B cell (primary cell): Measurements from ENCODE around the gene HCFC1. TPM values are rescaled to one million over a fixed set of nuclear protein-coding genes. Genes with fewer than 3 reads are reported as not detected.

Experiments used
- ATAC-seq: fragments of 200-7000 bp; cut with Tn5 transposase; one replicate; pipeline ENCODE4 v1.10.0; 2021; ENCODE audit warnings: low read depth, mild to moderate bottlenecking, moderate number of reproducible peaks, moderate library complexity
- CTCF ChIA-PET: fragments of 350-600 bp; sonication (Branson Sonifier 250); formaldehyde crosslinking; loops from one replicate; lab custom pipeline; 2021; ENCODE audit warnings: antibody characterized with exemption, inconsistent platforms; lab: Charles Lee
- POLR2A ChIA-PET: fragments of 350-600 bp; sonication (Branson Sonifier 250); formaldehyde crosslinking; loops from one replicate; lab custom pipeline; 2021; ENCODE audit warnings: antibody characterized with exemption; lab: Charles Lee
- DNase-seq: peaks from one replicate; pipeline ENCODE4 v3.0.0; 2013
- H2AFZ ChIP-seq: 2 replicates; pipeline ENCODE4 v1.6.1; 2012; ENCODE audit warnings: mild to moderate bottlenecking, low read depth, low read length; ENCODE audit not compliant: insufficient read depth, poor library complexity, severe bottlenecking
- H3K27ac ChIP-seq, 2 donors: 1 replicate in 1 of 2; 2 replicates in 1 of 2; pipeline ENCODE4 v1.5.1; 2012 to 2013; ENCODE audit warnings: low read length in 2 of 2, mild to moderate bottlenecking in 2 of 2, moderate library complexity in 1 of 2
- H3K27me3 ChIP-seq, 4 experiments: fragments of 200-600 bp in 1 of 4; sonication (generic) in 1 of 4; replicated peaks in 1 of 4; 1 replicate in 2 of 4; 2 replicates in 2 of 4; pipeline versions ENCODE4 v1.6.1 to v1.7.0; 2013 to 2016; ENCODE audit warnings: low read length in 3 of 4, mild to moderate bottlenecking in 2 of 4, mixed read lengths in 1 of 4, moderate library complexity in 1 of 4; ENCODE audit not compliant: insufficient read depth in 4 of 4, control insufficient read depth in 3 of 4; ENCODE audit errors: control extremely low read depth in 1 of 4
- H3K36me3 ChIP-seq, 2 experiments: replicated peaks in 1 of 2; 1 replicate in 1 of 2; 2 replicates in 1 of 2; pipeline versions ENCODE4 v1.6.1 to v1.7.1; 2013; ENCODE audit warnings: low read length in 1 of 2; ENCODE audit not compliant: insufficient read depth in 2 of 2, control insufficient read depth in 1 of 2; ENCODE audit errors: control extremely low read depth in 1 of 2, extremely low read depth in 1 of 2
- H3K4me1 ChIP-seq, 2 donors: fragments of 200-600 bp in 1 of 2; sonication (generic) in 1 of 2; 1 replicate in 1 of 2; 2 replicates in 1 of 2; pipeline versions ENCODE4 v1.5.1 to v1.6.1; 2013 to 2017; ENCODE audit warnings: low read length in 2 of 2; ENCODE audit not compliant: control insufficient read depth in 2 of 2, insufficient read depth in 2 of 2
- H3K4me2 ChIP-seq: replicated peaks from 2 replicates; pipeline ENCODE3; 2012; ENCODE audit warnings: mild to moderate bottlenecking, low read depth, low read length; ENCODE audit not compliant: poor library complexity, severe bottlenecking
- H3K4me3 ChIP-seq, 5 experiments: fragments of 200-600 bp in 1 of 5; sonication (generic) in 1 of 5; 1 replicate in 3 of 5; 2 replicates in 2 of 5; pipeline versions ENCODE4 v1.5.1 to v1.7.0; 2011 to 2016; ENCODE audit warnings: low read length in 4 of 5, mild to moderate bottlenecking in 4 of 5, low read depth in 2 of 5, control low read depth in 1 of 5, moderate library complexity in 1 of 5; ENCODE audit not compliant: insufficient read depth in 1 of 5; ENCODE audit errors: control extremely low read depth in 1 of 5, extremely low read depth in 1 of 5
- H3K79me2 ChIP-seq: fragments of 200-600 bp; sonication (generic); one replicate; pipeline ENCODE4 v1.6.0; 2016; ENCODE audit warnings: low read length; ENCODE audit not compliant: control insufficient read depth, insufficient read depth
- H3K9ac ChIP-seq: fragments of 200-600 bp; sonication (generic); 2 replicates; pipeline ENCODE4 v1.6.1; 2017; ENCODE audit warnings: mild to moderate bottlenecking, low read length, moderate library complexity
- H3K9me3 ChIP-seq, 3 donors: one replicate each; pipeline versions ENCODE4 v1.6.1 to v1.7.1; 2013; ENCODE audit warnings: low read length in 2 of 3; ENCODE audit not compliant: control insufficient read depth in 2 of 3, insufficient read depth in 1 of 3; ENCODE audit errors: control extremely low read depth in 1 of 3
- H4K20me1 ChIP-seq: 2 replicates; pipeline ENCODE4 v1.6.0; 2012; ENCODE audit warnings: mild to moderate bottlenecking, low read length; ENCODE audit not compliant: insufficient read depth, control insufficient read depth, poor library complexity, severe bottlenecking
- H3K27ac Mint-ChIP-seq: one replicate; pipeline ENCODE4 v1.8.0; 2021; ENCODE audit warnings: mixed read lengths
- H3K27me3 Mint-ChIP-seq: one replicate; pipeline ENCODE4 v1.8.0; 2021; ENCODE audit warnings: mixed read lengths
- H3K4me1 Mint-ChIP-seq: one replicate; pipeline ENCODE4 v1.8.0; 2021; ENCODE audit warnings: mixed read lengths
- H3K4me3 Mint-ChIP-seq: one replicate; pipeline ENCODE4 v1.8.0; 2021; ENCODE audit warnings: mixed read lengths
- H3K9me3 Mint-ChIP-seq: one replicate; pipeline ENCODE4 v1.8.0; 2022; ENCODE audit warnings: mixed read lengths; ENCODE audit not compliant: insufficient read depth
- EZH2 ChIP-seq: IDR thresholded peaks from 2 replicates; pipeline ENCODE4 v1.6.1; 2012; ENCODE audit warnings: borderline replicate concordance, low read depth, mild to moderate bottlenecking, moderate library complexity, low read length; ENCODE audit not compliant: insufficient read depth, poor library complexity, severe bottlenecking
- WGBS: methylation state at CpG from one replicate; pipeline ENCODE4 v1.1.5; 2013; ENCODE audit warnings: missing lambda C conversion rate; ENCODE audit not compliant: insufficient coverage; 5-methylcytosine and 5-hydroxymethylcytosine counted together
- intact Hi-C: fragments of 100-400 bp; cut with micrococcal nuclease; formaldehyde crosslinking; loops from one replicate; pipeline ENCODE4 v1.10.0; 2022
- polyA plus RNA-seq: library from polyadenylated mRNA; depleted of rRNA; stranded (reverse); fragments of >200 nt; gene quantifications from 2 replicates; pipeline ENCODE4 v1.2.3, GENCODE V29; 2012
- total RNA-seq, 2 donors: library from RNA; stranded (reverse); fragments of 120-200 nt in 1 of 2; gene quantifications; 1 replicate in 1 of 2; 2 replicates in 1 of 2; pipeline versions ENCODE4 v1.2.3 to v1.2.4, GENCODE V29; 2013 to 2022
- TF ChIP-seq, protein P1 (sequence below): fragments of 200-600 bp; IDR thresholded peaks from one replicate; pipeline ENCODE4 v1.8.0; 2022; ENCODE audit warnings: antibody characterized with exemption, mild to moderate bottlenecking

HCFC1 gene
- total and polyA plus RNA-seq, 2 donors (not counting 1 experiment from before 2014, with no cell fraction given), result 32.1 to 57.7 TPM

DNA sequence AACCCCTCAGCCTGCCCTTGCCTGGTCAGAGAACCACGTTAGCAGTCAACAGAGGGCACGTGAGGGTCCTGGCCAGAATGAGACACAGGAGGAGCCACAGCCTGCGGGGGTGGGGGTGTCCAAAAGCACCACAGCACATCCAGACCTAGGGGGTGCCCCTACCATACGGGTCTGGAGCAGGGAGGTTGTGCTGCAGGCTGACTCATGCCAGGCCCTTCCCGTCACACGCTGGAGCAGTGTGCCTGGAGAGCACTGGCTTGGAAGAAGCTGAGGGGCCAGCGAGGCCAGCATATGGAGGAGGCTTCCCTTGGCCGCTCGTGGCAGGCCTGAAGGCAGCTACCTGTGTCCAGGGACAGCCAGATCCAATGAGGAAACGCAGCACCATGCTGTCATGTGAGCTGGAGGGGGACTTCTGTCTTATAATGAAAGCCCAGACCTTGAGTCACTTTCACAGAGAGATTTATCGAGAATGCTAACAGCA, 49.6 kb upstream of the HCFC1 start:
- 38% methylated on average over 5 of the region's 11 CpGs for WGBS
- no peaks in the 10 kb centered on the region for H4K20me1 ChIP-seq
- H2AFZ ChIP-seq, result no peak overlapping the region
- TF ChIP-seq EZH2, result no peak
- TF ChIP-seq, protein P1, sequence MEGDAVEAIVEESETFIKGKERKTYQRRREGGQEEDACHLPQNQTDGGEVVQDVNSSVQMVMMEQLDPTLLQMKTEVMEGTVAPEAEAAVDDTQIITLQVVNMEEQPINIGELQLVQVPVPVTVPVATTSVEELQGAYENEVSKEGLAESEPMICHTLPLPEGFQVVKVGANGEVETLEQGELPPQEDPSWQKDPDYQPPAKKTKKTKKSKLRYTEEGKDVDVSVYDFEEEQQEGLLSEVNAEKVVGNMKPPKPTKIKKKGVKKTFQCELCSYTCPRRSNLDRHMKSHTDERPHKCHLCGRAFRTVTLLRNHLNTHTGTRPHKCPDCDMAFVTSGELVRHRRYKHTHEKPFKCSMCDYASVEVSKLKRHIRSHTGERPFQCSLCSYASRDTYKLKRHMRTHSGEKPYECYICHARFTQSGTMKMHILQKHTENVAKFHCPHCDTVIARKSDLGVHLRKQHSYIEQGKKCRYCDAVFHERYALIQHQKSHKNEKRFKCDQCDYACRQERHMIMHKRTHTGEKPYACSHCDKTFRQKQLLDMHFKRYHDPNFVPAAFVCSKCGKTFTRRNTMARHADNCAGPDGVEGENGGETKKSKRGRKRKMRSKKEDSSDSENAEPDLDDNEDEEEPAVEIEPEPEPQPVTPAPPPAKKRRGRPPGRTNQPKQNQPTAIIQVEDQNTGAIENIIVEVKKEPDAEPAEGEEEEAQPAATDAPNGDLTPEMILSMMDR, result no peak
- Mint-ChIP-seq H3K4me1 (peaks cover 14% of the 10 kb centered on the region), H3K9me3 (no peaks in the 10 kb centered on the region), H3K27me3 (no peaks in the 10 kb centered on the region), H3K27ac (peak overlapping the region; percentile 26), H3K4me3 (no peak overlapping the region)
- no peaks in the 10 kb centered on the region for H3K27me3 ChIP-seq
- peaks cover 6 to 21% of the 10 kb centered on the region in 2 donors for H3K4me1 ChIP-seq
- H3K9ac ChIP-seq, result no peak overlapping the region
- CTCF ChIA-PET, result interaction anchor here (0.6 to 1.8 kb wide), 5 partner anchors 18 to 116 kb away, joined by 3 to 5 read pairs (median 4); no protein-coding TSS in a partner anchor
- intact Hi-C loops, result no loop called here
- H3K4me2 ChIP-seq, result peak overlapping the region; percentile 81
- peaks cover 0 to 20% of the 10 kb centered on the region in 2 experiments for H3K36me3 ChIP-seq
- no peak for DNase-seq
- peaks cover 24% of the 10 kb centered on the region for H3K79me2 ChIP-seq
- no peak overlapping the region for H3K4me3 ChIP-seq
- ATAC-seq, result no peak
- peak overlapping the region in 1 of 2 donors; percentile 74 for H3K27ac ChIP-seq
- POLR2A ChIA-PET, result interaction anchor here (1.5 kb wide), 1 partner anchor 50 kb away, joined by 11 read pairs; the partner anchor contains the start of gene HCFC1
- no peaks in the 10 kb centered on the region for H3K9me3 ChIP-seq

DNA sequence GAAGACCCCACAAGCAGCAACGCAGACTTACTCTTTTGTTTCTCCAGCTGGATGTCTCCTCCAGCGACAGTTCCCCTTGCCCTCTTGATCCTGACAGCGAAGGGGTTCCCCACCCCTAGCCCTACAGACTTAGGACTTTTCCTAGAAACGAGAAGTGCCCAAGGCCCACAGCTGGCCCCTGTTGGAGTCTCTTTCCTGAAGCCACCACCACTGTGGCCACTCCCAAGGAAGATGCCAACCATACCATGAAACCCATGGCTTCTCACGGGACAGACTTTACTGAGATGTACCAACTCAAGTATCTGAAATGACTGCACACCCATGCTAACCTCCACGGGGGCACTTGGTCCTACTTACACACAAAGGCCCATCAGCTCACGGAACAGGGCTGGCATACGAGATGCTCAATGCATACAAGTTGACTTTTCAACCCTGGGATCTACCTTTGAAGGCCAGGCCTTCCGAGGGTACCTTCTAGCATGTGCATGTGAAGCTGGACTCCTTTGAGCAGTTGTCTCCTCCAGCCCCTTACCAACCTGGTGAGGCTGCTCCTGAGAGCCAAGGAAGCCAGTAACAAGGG, 49.0 kb upstream of the HCFC1 start:
- Histone ChIP-seq H3K36me3 (peaks cover 0 to 25% of the 10 kb centered on the region in 2 experiments), H3K9me3 (no peaks in the 10 kb centered on the region), H3K27ac (peak overlapping the region; percentile 40 to 74), H2AFZ (peak overlapping the region; percentile 64), H3K4me1 (peaks cover 6 to 21% of the 10 kb centered on the region in 2 donors), H3K4me2 (peak overlapping the region; percentile 81), H3K79me2 (peaks cover 24% of the 10 kb centered on the region), H3K27me3 (no peaks in the 10 kb centered on the region), H3K4me3 (peak overlapping the region in 4 of 5 experiments; percentile 49 to 63 (median 58)), H3K9ac (peak overlapping the region; percentile 68), H4K20me1 (no peaks in the 10 kb centered on the region)
- POLR2A ChIA-PET, result interaction anchor here (0.6 to 1.5 kb wide), 3 partner anchors 28 to 94 kb away, joined by 3 to 11 read pairs (median 5); partner anchors contain the start of gene HCFC1
- 12% methylated on average over 6 of the region's 9 CpGs for WGBS
- peak overlapping the region; percentile 88 for H3K4me3 Mint-ChIP-seq
- no peaks in the 10 kb centered on the region for H3K9me3 Mint-ChIP-seq
- peak overlapping the region; percentile 91 for H3K27ac Mint-ChIP-seq
- DNase-seq (no peak), ATAC-seq (no peak)
- CTCF ChIA-PET, result interaction anchor here (0.6 to 3.9 kb wide), 8 partner anchors 17 to 116 kb away, joined by 3 to 21 read pairs (median 3); no protein-coding TSS in a partner anchor
- TF ChIP-seq, protein P1, result no peak
- TF ChIP-seq EZH2, result no peak
- H3K27me3 Mint-ChIP-seq, result no peaks in the 10 kb centered on the region
- intact Hi-C loops, result no loop called here
- H3K4me1 Mint-ChIP-seq, result peaks cover 18% of the 10 kb centered on the region
